ENCODE data around the gene HRK. TPM values are rescaled to one million over a fixed set of nuclear protein-coding genes. Genes with fewer than 3 reads are reported as not detected.

Gene HRK
- total RNA-seq, 1 experiment from 2014 or later: 2.6 TPM

GRCh38 chr12:116861320-116861719 lies 19.9 kb downstream of the HRK start:
- no peak overlapping the region for H2AFZ ChIP-seq (ENCODE audit: low read length)
- no peaks in the 10 kb centered on the region for H3K9me3 ChIP-seq (ENCODE audit: control insufficient read depth, low read depth, low read length)
- Mint-ChIP-seq H3K4me1 (peaks cover 9 to 22% of the 10 kb centered on the region in 2 experiments), H3K27ac (no peak overlapping the region), H3K4me3 (no peak overlapping the region), H3K9me3 (no peaks in the 10 kb centered on the region), H3K36me3 (ENCODE audit: insufficient read depth in 1 of 3, low read depth in 3 of 3) (no peaks in the 10 kb centered on the region; a peak in 1 of 7 replicates), H3K27me3 (ENCODE audit: low read depth) (peaks cover 2% of the 10 kb centered on the region)
- H3K18ac ChIP-seq (ENCODE audit: insufficient read length, low read depth, low read length): no peak overlapping the region
- no peak overlapping the region for H4K8ac ChIP-seq (replicated peaks; ENCODE audit: insufficient read length, low read depth, low read length)
- H4K20me1 ChIP-seq (ENCODE audit: control insufficient read depth, insufficient read depth, insufficient read length): no peaks in the 10 kb centered on the region
- H2BK20ac ChIP-seq (ENCODE audit: low read depth, low read length, poor library complexity, severe bottlenecking): no peak overlapping the region
- no peak overlapping the region for H3K4me2 ChIP-seq (ENCODE audit: insufficient read depth, insufficient read length, low read length)
- no peak overlapping the region for H4K5ac ChIP-seq (ENCODE audit: insufficient read length, low read depth, low read length)
- no peaks in the 10 kb centered on the region for H3K79me1 ChIP-seq (ENCODE audit: insufficient read depth, low read depth, low read length, poor library complexity, severe bottlenecking)
- no peaks in the 10 kb centered on the region for H3K79me2 ChIP-seq (ENCODE audit: insufficient read depth, low read length)
- no peak overlapping the region for H3T11ph ChIP-seq (ENCODE audit: low read length)
- no peak overlapping the region for H2AK5ac ChIP-seq (ENCODE audit: insufficient read length, low read length)
- H3K9ac ChIP-seq (ENCODE audit: extremely low read depth, insufficient read length, low read length): no peak overlapping the region
- H4K91ac ChIP-seq (ENCODE audit: insufficient read length, low read depth, low read length): no peak overlapping the region
- H3K27me3 ChIP-seq (ENCODE audit: insufficient read depth, low read length): no peaks in the 10 kb centered on the region
- no CpG with 5 or more reads among the region's 12 CpGs for WGBS (ENCODE audit: extremely low coverage, insufficient read length, low lambda C conversion rate)
- TF ChIP-seq CTCF (conservative IDR thresholded peaks at IDR 0.05): no peak
- no peak overlapping the region for H3K23ac ChIP-seq (ENCODE audit: insufficient read length, low read depth, low read length)
- no peak overlapping the region for H2BK120ac ChIP-seq (ENCODE audit: low read depth, low read length, poor library complexity, severe bottlenecking)
- no peak overlapping the region for H3K14ac ChIP-seq (ENCODE audit: insufficient read depth, low read length)
- H2BK15ac ChIP-seq (ENCODE audit: low read depth, low read length): no peak overlapping the region
- no peak overlapping the region for H2BK12ac ChIP-seq (ENCODE audit: insufficient read length, low read depth, low read length)
- no peak overlapping the region for H3K27ac ChIP-seq (ENCODE audit: insufficient read length, low read depth, low read length)
- no peak overlapping the region for H3K4ac ChIP-seq (ENCODE audit: low read depth, low read length)
- no peaks in the 10 kb centered on the region for H3K23me2 ChIP-seq (ENCODE audit: insufficient read length, low read depth, low read length, poor library complexity, severe bottlenecking)
- H3K4me1 ChIP-seq (ENCODE audit: insufficient read depth, low read length): no peaks in the 10 kb centered on the region
- no peak overlapping the region for H3K56ac ChIP-seq (ENCODE audit: insufficient read length, low read depth, low read length)
- H2BK5ac ChIP-seq (ENCODE audit: insufficient read length, low read length): no peak overlapping the region
- DNase-seq: peak; percentile 60
